Testis (tissue), 3 donors: Measurements from ENCODE around the gene C7. TPM values are rescaled to one million over a fixed set of nuclear protein-coding genes. Genes with fewer than 3 reads are reported as not detected.

Experiments used
- DNase-seq: peaks from one replicate; pipeline ENCODE4 v3.0.0-alpha.2; 2019
- H3K27ac ChIP-seq, 2 donors: fragments of 200-600 bp; sonication (generic); one replicate each; pipeline ENCODE4 v1.5.1; 2019
- H3K27me3 ChIP-seq: fragments of 200-600 bp; sonication (generic); one replicate; pipeline ENCODE4 v1.5.1; 2019
- H3K36me3 ChIP-seq: fragments of 200-600 bp; sonication (generic); one replicate; pipeline ENCODE4 v1.5.1; 2017; ENCODE audit warnings: low read depth; ENCODE audit errors: missing control alignments
- H3K4me1 ChIP-seq: fragments of 200-600 bp; sonication (generic); one replicate; pipeline ENCODE4 v1.5.1; 2019
- H3K4me3 ChIP-seq, 2 donors: fragments of 200-600 bp; sonication (generic); one replicate each; pipeline ENCODE4 v1.5.1; 2017 to 2019
- H3K9me3 ChIP-seq: fragments of 200-600 bp; sonication (generic); one replicate; pipeline ENCODE4 v1.5.1; 2017
- CTCF ChIP-seq, 3 experiments: fragments of 450-650 bp in 2 of 3; fragments of 200-600 bp in 1 of 3; sonication (generic) in 1 of 3; IDR thresholded peaks; one replicate each; pipeline ENCODE4 v1.5.1; 2016 to 2019; ENCODE audit warnings: antibody characterized with exemption in 3 of 3, mild to moderate bottlenecking in 2 of 3, moderate library complexity in 1 of 3
- POLR2A ChIP-seq: fragments of 450-650 bp; IDR thresholded peaks from one replicate; pipeline ENCODE4 v1.6.1; 2017; ENCODE audit warnings: antibody characterized with exemption, mild to moderate bottlenecking, moderate library complexity
- WGBS, 2 donors: methylation state at CpG; one replicate each; pipeline ENCODE4 v1.1.5; 2018; 5-methylcytosine and 5-hydroxymethylcytosine counted together
- intact Hi-C: fragments of 100-400 bp; cut with DNase I; formaldehyde crosslinking; loops from one replicate; pipeline ENCODE4 v1.15.1; 2023; ENCODE audit warnings: low total_unique reads
- polyA plus RNA-seq: library from polyadenylated mRNA; stranded (reverse); fragments of 350-450 nt; fragmentation: Illumina TruSeq; extraction: RNeasy Lipid Tissue Mini Kit (QIAGEN cat#74804); gene quantifications from one replicate; pipeline ENCODE4 v1.2.3, GENCODE V29; 2014; ENCODE audit warnings: low read depth, low replicate concordance; ENCODE audit not compliant: insufficient read depth
- total RNA-seq, 2 donors: library from RNA; depleted of rRNA; stranded (reverse); fragments of >200 nt; gene quantifications; one replicate each; pipeline ENCODE4 v1.2.3, GENCODE V29; 2016

Gene C7
- total and polyA plus RNA-seq, 3 donors from 2014 or later: 147 to 330 (median 165) TPM

DNA sequence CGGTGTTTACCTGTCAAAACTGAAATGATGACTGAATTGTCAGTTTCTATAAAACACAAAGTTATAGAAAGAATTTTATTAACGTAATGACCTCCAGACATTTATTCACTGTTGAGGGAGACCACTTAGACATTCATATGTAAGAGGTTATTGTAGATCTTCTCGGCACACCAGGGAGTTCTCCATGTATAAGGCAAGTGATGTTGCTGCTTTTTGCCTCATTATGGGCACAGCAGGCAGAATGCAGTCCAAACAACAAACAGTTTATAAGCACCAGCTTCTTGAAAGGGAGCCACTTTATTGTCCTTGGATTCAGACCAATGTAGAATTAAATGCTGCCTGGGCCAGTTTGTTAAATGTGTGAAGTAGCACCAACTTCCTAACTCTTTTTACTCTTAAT lies 66.7 kb downstream of the C7 start:
- Histone ChIP-seq H3K36me3 (no peaks in the 10 kb centered on the region), H3K4me1 (no peaks in the 10 kb centered on the region), H3K27me3 (no peaks in the 10 kb centered on the region), H3K4me3 (no peak overlapping the region), H3K27ac (no peak overlapping the region), H3K9me3 (no peaks in the 10 kb centered on the region)
- no peak for DNase-seq
- TF ChIP-seq CTCF (IDR thresholded peaks at IDR 0.05): no peak
- no peak for TF ChIP-seq POLR2A
- WGBS, 2 donors: 82 to 92% methylated on average over 3 of the region's 3 CpGs
- intact Hi-C loops: no loop called here

GRCh38 chr5:40976836-40977235 lies 67.5 kb downstream of the C7 start:
- H3K9me3 ChIP-seq: no peaks in the 10 kb centered on the region
- intact Hi-C loops: no loop called here

GRCh38 chr5:40981420-40981819 lies 72.1 kb downstream of the C7 start:
- no peak for DNase-seq
- H3K9me3 ChIP-seq: no peaks in the 10 kb centered on the region
- no peaks in the 10 kb centered on the region for H3K27me3 ChIP-seq
- intact Hi-C loops: no loop called here
- no peaks in the 10 kb centered on the region for H3K36me3 ChIP-seq
- H3K27ac ChIP-seq: no peak overlapping the region
- no peaks in the 10 kb centered on the region for H3K4me1 ChIP-seq
- WGBS, 2 donors: 91 to 93% methylated on average over 9 of the region's 9 CpGs
- TF ChIP-seq POLR2A (no peak), CTCF (IDR thresholded peaks at IDR 0.05) (no peak)
- no peak overlapping the region for H3K4me3 ChIP-seq

More at GRCh38 chr5:40976836-40977235, 67.5 kb downstream of the C7 start:
- no peak for DNase-seq
- Histone ChIP-seq H3K27ac (no peak overlapping the region), H3K36me3 (no peaks in the 10 kb centered on the region), H3K27me3 (no peaks in the 10 kb centered on the region), H3K4me3 (no peak overlapping the region), H3K4me1 (no peaks in the 10 kb centered on the region)
- TF ChIP-seq POLR2A: no peak
- WGBS, 2 donors: 79 to 80% methylated on average over 3 of the region's 3 CpGs

- intact Hi-C loops: no loop called here
- H3K4me3 ChIP-seq: no peak overlapping the region
- H3K27ac ChIP-seq: no peak overlapping the region
- H3K36me3 ChIP-seq: no peaks in the 10 kb centered on the region
- 76 to 89% methylated on average over 3 of the region's 3 CpGs for WGBS, 2 donors
- H3K9me3 ChIP-seq: no peaks in the 10 kb centered on the region
- no peaks in the 10 kb centered on the region for H3K27me3 ChIP-seq
- no peak for DNase-seq
- TF ChIP-seq POLR2A (no peak), CTCF (IDR thresholded peaks at IDR 0.05) (no peak)
- H3K4me1 ChIP-seq: no peaks in the 10 kb centered on the region
These were observed 74.5 kb downstream of the C7 start for GRCh38 chr5:40983781-40984180.

GRCh38 chr5:40984884-40985283 lies 75.6 kb downstream of the C7 start:
- Histone ChIP-seq H3K4me3 (no peak overlapping the region), H3K27me3 (no peaks in the 10 kb centered on the region), H3K36me3 (no peaks in the 10 kb centered on the region), H3K9me3 (no peaks in the 10 kb centered on the region), H3K27ac (no peak overlapping the region), H3K4me1 (no peaks in the 10 kb centered on the region)
- no peak for DNase-seq
- no peak for TF ChIP-seq CTCF (IDR thresholded peaks at IDR 0.05)
- no peak for TF ChIP-seq POLR2A
- 93 to 95% methylated on average over 3 of the region's 3 CpGs for WGBS, 2 donors
- intact Hi-C loops: no loop called here
